ENCODE measurements around the gene SPACA4. TPM values are rescaled to one million over a fixed set of nuclear protein-coding genes. Genes with fewer than 3 reads are reported as not detected.

The SPACA4 gene
- total and polyA plus RNA-seq, 10 of the 15 experiments (the other 5 are each of a cell fraction or from before 2014, with no cell fraction given): not detected

GRCh38 chr19:48634424-48635262 is 28.1 kb downstream of the SPACA4 start (continued):
- TF ChIP-seq, protein P1, sequence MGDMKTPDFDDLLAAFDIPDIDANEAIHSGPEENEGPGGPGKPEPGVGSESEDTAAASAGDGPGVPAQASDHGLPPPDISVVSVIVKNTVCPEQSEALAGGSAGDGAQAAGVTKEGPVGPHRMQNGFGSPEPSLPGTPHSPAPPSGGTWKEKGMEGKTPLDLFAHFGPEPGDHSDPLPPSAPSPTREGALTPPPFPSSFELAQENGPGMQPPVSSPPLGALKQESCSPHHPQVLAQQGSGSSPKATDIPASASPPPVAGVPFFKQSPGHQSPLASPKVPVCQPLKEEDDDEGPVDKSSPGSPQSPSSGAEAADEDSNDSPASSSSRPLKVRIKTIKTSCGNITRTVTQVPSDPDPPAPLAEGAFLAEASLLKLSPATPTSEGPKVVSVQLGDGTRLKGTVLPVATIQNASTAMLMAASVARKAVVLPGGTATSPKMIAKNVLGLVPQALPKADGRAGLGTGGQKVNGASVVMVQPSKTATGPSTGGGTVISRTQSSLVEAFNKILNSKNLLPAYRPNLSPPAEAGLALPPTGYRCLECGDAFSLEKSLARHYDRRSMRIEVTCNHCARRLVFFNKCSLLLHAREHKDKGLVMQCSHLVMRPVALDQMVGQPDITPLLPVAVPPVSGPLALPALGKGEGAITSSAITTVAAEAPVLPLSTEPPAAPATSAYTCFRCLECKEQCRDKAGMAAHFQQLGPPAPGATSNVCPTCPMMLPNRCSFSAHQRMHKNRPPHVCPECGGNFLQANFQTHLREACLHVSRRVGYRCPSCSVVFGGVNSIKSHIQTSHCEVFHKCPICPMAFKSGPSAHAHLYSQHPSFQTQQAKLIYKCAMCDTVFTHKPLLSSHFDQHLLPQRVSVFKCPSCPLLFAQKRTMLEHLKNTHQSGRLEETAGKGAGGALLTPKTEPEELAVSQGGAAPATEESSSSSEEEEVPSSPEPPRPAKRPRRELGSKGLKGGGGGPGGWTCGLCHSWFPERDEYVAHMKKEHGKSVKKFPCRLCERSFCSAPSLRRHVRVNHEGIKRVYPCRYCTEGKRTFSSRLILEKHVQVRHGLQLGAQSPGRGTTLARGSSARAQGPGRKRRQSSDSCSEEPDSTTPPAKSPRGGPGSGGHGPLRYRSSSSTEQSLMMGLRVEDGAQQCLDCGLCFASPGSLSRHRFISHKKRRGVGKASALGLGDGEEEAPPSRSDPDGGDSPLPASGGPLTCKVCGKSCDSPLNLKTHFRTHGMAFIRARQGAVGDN (IDR thresholded peaks at IDR 0.05): peak; percentile 85
- TF ChIP-seq NKRF (conservative IDR thresholded peaks at IDR 0.05): 0 out of 2 replicates have a peak, but pooled peaks have one; percentile 42

All from GM12878 (cell line).